ENCODE data around the gene VPS26A.

The VPS26A gene

DNA sequence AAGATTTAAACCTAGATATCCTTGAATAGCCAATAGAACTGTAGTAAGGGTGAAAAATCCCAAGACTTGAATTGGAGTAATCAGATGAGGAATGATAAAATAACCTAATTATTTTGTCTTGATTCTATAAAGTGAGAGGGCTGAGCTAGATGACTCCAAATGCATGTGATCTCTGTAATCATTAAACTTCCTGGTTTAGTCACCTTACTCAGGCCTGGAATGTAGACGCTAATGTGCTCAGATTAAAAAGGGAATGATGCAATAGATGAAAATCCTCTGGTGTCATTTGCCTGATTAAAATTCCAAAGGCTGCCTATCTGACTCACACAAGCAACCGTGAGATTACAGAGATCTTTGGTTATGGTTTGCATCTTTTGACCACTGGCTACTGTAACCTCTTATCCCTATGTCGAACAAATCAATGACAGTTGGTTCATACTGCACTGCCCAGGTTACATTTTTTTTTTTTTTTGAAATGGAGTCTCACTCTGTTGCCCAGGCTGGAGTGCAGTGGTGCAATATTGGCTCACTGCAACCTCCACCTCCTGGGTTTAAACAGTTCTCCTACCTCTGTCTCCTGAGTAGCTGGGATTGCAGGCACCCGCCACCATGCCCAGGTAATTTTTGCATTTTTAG, 93.3 kb downstream of the VPS26A start (continued):
- TF ChIP-seq, protein P1, sequence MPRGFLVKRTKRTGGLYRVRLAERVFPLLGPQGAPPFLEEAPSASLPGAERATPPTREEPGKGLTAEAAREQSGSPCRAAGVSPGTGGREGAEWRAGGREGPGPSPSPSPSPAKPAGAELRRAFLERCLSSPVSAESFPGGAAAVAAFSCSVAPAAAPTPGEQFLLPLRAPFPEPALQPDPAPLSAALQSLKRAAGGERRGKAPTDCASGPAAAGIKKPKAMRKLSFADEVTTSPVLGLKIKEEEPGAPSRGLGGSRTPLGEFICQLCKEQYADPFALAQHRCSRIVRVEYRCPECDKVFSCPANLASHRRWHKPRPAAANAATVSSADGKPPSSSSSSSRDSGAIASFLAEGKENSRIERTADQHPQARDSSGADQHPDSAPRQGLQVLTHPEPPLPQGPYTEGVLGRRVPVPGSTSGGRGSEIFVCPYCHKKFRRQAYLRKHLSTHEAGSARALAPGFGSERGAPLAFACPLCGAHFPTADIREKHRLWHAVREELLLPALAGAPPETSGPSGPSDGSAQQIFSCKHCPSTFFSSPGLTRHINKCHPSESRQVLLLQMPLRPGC (tag by site-specific recombination; IDR thresholded peaks at IDR 0.05): peak; percentile 99
- TF ChIP-seq ZFP37 (tag by site-specific recombination; IDR thresholded peaks at IDR 0.05) (peak; percentile 69; the same call in 1 of the 2 replicates), ZNF776 (tag by site-specific recombination; IDR thresholded peaks at IDR 0.05; ENCODE audit: borderline replicate concordance) (no peak), ZFP69B (tag by site-specific recombination; IDR thresholded peaks at IDR 0.05) (peak; percentile 64), ZNF701 (tag by site-specific recombination; IDR thresholded peaks at IDR 0.05) (no peak), ZNF221 (tag by site-specific recombination; IDR thresholded peaks at IDR 0.05; ENCODE audit: borderline replicate concordance) (no peak), ZNF155 (tag by site-specific recombination; IDR thresholded peaks at IDR 0.05) (no peak), ZNF626 (tag by site-specific recombination; IDR thresholded peaks at IDR 0.05) (no peak), ZNF174 (tag by site-specific recombination; IDR thresholded peaks at IDR 0.05) (no peak), ZNF560 (tag by site-specific recombination; IDR thresholded peaks at IDR 0.05; ENCODE audit: borderline replicate concordance) (no peak), ZNF629 (tag by site-specific recombination; IDR thresholded peaks at IDR 0.05) (peak; percentile 97), ZNF140 (tag by site-specific recombination; IDR thresholded peaks at IDR 0.05) (no peak), ZNF335 (tag by site-specific recombination; conservative IDR thresholded peaks at IDR 0.05) (peak; percentile 93), ZEB2 (tag by site-specific recombination; IDR thresholded peaks at IDR 0.05) (peak; percentile 95), ZNF202 (tag by site-specific recombination; IDR thresholded peaks at IDR 0.05; ENCODE audit: borderline replicate concordance) (no peak), ZNF837 (tag by site-specific recombination; IDR thresholded peaks at IDR 0.05) (no peak), ZNF366 (tag by site-specific recombination; conservative IDR thresholded peaks at IDR 0.05) (peak; percentile 91), SP7 (tag by site-specific recombination; IDR thresholded peaks at IDR 0.05) (peak; percentile 91), ZNF146 (tag by site-specific recombination; IDR thresholded peaks at IDR 0.05) (no peak), BCL11A (tag by site-specific recombination; IDR thresholded peaks at IDR 0.05; ENCODE audit: low read depth) (peak; percentile 63; the same call in 1 of the 2 replicates), ZNF157 (tag by site-specific recombination; IDR thresholded peaks at IDR 0.05) (0 out of 2 replicates have a peak, but pooled peaks have one; percentile 35), KLF16 (tag by site-specific recombination; IDR thresholded peaks at IDR 0.05) (peak; percentile 55; the same call in 1 of the 2 replicates), WT1 (tag by site-specific recombination; IDR thresholded peaks at IDR 0.05) (no peak; the same call in 1 of the 2 replicates), ZNF48 (tag by site-specific recombination; IDR thresholded peaks at IDR 0.05) (no peak)
- TF ChIP-seq, protein P2, sequence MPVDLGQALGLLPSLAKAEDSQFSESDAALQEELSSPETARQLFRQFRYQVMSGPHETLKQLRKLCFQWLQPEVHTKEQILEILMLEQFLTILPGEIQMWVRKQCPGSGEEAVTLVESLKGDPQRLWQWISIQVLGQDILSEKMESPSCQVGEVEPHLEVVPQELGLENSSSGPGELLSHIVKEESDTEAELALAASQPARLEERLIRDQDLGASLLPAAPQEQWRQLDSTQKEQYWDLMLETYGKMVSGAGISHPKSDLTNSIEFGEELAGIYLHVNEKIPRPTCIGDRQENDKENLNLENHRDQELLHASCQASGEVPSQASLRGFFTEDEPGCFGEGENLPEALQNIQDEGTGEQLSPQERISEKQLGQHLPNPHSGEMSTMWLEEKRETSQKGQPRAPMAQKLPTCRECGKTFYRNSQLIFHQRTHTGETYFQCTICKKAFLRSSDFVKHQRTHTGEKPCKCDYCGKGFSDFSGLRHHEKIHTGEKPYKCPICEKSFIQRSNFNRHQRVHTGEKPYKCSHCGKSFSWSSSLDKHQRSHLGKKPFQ (tag by site-specific recombination; IDR thresholded peaks at IDR 0.05): no peak
- TF ChIP-seq, protein P3, sequence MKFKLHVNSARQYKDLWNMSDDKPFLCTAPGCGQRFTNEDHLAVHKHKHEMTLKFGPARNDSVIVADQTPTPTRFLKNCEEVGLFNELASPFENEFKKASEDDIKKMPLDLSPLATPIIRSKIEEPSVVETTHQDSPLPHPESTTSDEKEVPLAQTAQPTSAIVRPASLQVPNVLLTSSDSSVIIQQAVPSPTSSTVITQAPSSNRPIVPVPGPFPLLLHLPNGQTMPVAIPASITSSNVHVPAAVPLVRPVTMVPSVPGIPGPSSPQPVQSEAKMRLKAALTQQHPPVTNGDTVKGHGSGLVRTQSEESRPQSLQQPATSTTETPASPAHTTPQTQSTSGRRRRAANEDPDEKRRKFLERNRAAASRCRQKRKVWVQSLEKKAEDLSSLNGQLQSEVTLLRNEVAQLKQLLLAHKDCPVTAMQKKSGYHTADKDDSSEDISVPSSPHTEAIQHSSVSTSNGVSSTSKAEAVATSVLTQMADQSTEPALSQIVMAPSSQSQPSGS (tag by site-specific recombination; IDR thresholded peaks at IDR 0.05; ENCODE audit: low read depth): peak; percentile 89
- TF ChIP-seq, protein P4, sequence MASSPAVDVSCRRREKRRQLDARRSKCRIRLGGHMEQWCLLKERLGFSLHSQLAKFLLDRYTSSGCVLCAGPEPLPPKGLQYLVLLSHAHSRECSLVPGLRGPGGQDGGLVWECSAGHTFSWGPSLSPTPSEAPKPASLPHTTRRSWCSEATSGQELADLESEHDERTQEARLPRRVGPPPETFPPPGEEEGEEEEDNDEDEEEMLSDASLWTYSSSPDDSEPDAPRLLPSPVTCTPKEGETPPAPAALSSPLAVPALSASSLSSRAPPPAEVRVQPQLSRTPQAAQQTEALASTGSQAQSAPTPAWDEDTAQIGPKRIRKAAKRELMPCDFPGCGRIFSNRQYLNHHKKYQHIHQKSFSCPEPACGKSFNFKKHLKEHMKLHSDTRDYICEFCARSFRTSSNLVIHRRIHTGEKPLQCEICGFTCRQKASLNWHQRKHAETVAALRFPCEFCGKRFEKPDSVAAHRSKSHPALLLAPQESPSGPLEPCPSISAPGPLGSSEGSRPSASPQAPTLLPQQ (tag by site-specific recombination; IDR thresholded peaks at IDR 0.05): peak; percentile 55; the same call in 1 of the 2 replicates
- TF ChIP-seq, protein P5, sequence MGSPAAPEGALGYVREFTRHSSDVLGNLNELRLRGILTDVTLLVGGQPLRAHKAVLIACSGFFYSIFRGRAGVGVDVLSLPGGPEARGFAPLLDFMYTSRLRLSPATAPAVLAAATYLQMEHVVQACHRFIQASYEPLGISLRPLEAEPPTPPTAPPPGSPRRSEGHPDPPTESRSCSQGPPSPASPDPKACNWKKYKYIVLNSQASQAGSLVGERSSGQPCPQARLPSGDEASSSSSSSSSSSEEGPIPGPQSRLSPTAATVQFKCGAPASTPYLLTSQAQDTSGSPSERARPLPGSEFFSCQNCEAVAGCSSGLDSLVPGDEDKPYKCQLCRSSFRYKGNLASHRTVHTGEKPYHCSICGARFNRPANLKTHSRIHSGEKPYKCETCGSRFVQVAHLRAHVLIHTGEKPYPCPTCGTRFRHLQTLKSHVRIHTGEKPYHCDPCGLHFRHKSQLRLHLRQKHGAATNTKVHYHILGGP (tag by site-specific recombination; IDR thresholded peaks at IDR 0.05): no peak
- TF ChIP-seq, protein P6, sequence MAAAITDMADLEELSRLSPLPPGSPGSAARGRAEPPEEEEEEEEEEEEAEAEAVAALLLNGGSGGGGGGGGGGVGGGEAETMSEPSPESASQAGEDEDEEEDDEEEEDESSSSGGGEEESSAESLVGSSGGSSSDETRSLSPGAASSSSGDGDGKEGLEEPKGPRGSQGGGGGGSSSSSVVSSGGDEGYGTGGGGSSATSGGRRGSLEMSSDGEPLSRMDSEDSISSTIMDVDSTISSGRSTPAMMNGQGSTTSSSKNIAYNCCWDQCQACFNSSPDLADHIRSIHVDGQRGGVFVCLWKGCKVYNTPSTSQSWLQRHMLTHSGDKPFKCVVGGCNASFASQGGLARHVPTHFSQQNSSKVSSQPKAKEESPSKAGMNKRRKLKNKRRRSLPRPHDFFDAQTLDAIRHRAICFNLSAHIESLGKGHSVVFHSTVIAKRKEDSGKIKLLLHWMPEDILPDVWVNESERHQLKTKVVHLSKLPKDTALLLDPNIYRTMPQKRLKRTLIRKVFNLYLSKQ (tag by site-specific recombination; IDR thresholded peaks at IDR 0.05; ENCODE audit: borderline replicate concordance): no peak
